Muscle layer of duodenum (tissue), 2 donors: Measurements from ENCODE around the gene COX17.

Experiments used
- H3K27ac ChIP-seq: one replicate; pipeline ENCODE4 v1.7.0; 2013; ENCODE audit warnings: mild to moderate bottlenecking, low read length
- H3K27me3 ChIP-seq: one replicate; pipeline ENCODE4 v1.7.0; 2013; ENCODE audit warnings: low read depth, mild to moderate bottlenecking, control low read depth, low read length
- H3K36me3 ChIP-seq, 2 donors: one replicate each; pipeline ENCODE4 v1.7.0; 2013; ENCODE audit warnings: low read length in 2 of 2, control low read depth in 1 of 2, mild to moderate bottlenecking in 1 of 2; ENCODE audit not compliant: insufficient read depth in 2 of 2, control insufficient read depth in 1 of 2
- H3K4me1 ChIP-seq, 2 donors: one replicate each; pipeline ENCODE4 v1.7.0; 2013; ENCODE audit warnings: low read length in 2 of 2, mild to moderate bottlenecking in 2 of 2, control low read depth in 1 of 2, moderate library complexity in 1 of 2; ENCODE audit not compliant: insufficient read depth in 2 of 2, control insufficient read depth in 1 of 2
- H3K4me3 ChIP-seq, 2 donors: one replicate each; pipeline ENCODE4 v1.7.0; 2013; ENCODE audit warnings: low read length in 2 of 2, low read depth in 1 of 2, mild to moderate bottlenecking in 1 of 2
- H3K9me3 ChIP-seq, 2 donors: one replicate each; pipeline ENCODE4 v1.7.0; 2013; ENCODE audit warnings: low read length in 2 of 2, control low read depth in 1 of 2, mild to moderate bottlenecking in 1 of 2; ENCODE audit not compliant: control insufficient read depth in 1 of 2
- donor health status: healthy.

Gene COX17

GRCh38 chr3:119676771-119677640, at the start of gene COX17:
Gene COX17, minus strand, starts transcription at chr3:119677406. Its CDS starts 96 bp downstream, at chr3:119677310.
- Histone ChIP-seq H3K9me3 (no peaks in the 10 kb centered on the region), H3K27me3 (no peaks in the 10 kb centered on the region), H3K27ac (peak within 1 kb of the TSS; percentile 94), H3K4me3 (peak within 1 kb of the TSS; percentile 70 to 88), H3K4me1 (peaks cover 8% of the 10 kb centered on the region in 2 donors), H3K36me3 (peaks cover 12 to 16% of the 10 kb centered on the region in 2 donors)

GRCh38 chr3:119726909-119727308, 49.7 kb upstream of the COX17 start:
- no peaks in the 10 kb centered on the region for H3K4me1 ChIP-seq
- H3K27ac ChIP-seq, result no peak overlapping the region
- no peaks in the 10 kb centered on the region for H3K9me3 ChIP-seq
- no peak overlapping the region for H3K4me3 ChIP-seq
- H3K27me3 ChIP-seq, result no peaks in the 10 kb centered on the region
- H3K36me3 ChIP-seq, result peaks cover 0 to 4% of the 10 kb centered on the region in 2 donors

GRCh38 chr3:119723022-119723421, 45.8 kb upstream of the COX17 start:
- no peaks in the 10 kb centered on the region for H3K4me1 ChIP-seq
- H3K9me3 ChIP-seq, result no peaks in the 10 kb centered on the region
- no peaks in the 10 kb centered on the region for H3K36me3 ChIP-seq
- H3K27me3 ChIP-seq, result no peaks in the 10 kb centered on the region
- no peak overlapping the region for H3K27ac ChIP-seq
- no peak overlapping the region for H3K4me3 ChIP-seq

GRCh38 chr3:119717520-119717919, 40.3 kb upstream of the COX17 start:
- Histone ChIP-seq H3K9me3 (no peaks in the 10 kb centered on the region), H3K36me3 (peaks cover 0 to 5% of the 10 kb centered on the region in 2 donors), H3K4me3 (no peak overlapping the region), H3K27me3 (no peaks in the 10 kb centered on the region), H3K4me1 (no peaks in the 10 kb centered on the region), H3K27ac (no peak overlapping the region)

GRCh38 chr3:119716998-119717397, 39.8 kb upstream of the COX17 start:
- no peaks in the 10 kb centered on the region for H3K9me3 ChIP-seq
- H3K27me3 ChIP-seq, result no peaks in the 10 kb centered on the region
- H3K27ac ChIP-seq, result no peak overlapping the region
- H3K4me1 ChIP-seq, result no peaks in the 10 kb centered on the region
- peaks cover 0 to 5% of the 10 kb centered on the region in 2 donors for H3K36me3 ChIP-seq
- no peak overlapping the region for H3K4me3 ChIP-seq

GRCh38 chr3:119715105-119715504, 37.9 kb upstream of the COX17 start:
- Histone ChIP-seq H3K9me3 (no peaks in the 10 kb centered on the region), H3K4me1 (no peaks in the 10 kb centered on the region), H3K36me3 (peaks cover 0 to 5% of the 10 kb centered on the region in 2 donors), H3K27me3 (no peaks in the 10 kb centered on the region), H3K27ac (no peak overlapping the region), H3K4me3 (no peak overlapping the region)

GRCh38 chr3:119703820-119704531, 26.8 kb upstream of the COX17 start:
- no peaks in the 10 kb centered on the region for H3K27me3 ChIP-seq
- no peaks in the 10 kb centered on the region for H3K9me3 ChIP-seq
- no peaks in the 10 kb centered on the region for H3K36me3 ChIP-seq
- peak overlapping the region; percentile 66 to 69 for H3K4me3 ChIP-seq
- H3K27ac ChIP-seq, result no peak overlapping the region
- peaks cover 3 to 5% of the 10 kb centered on the region in 2 donors for H3K4me1 ChIP-seq

- no peak within 1 kb of the TSS for H3K27ac ChIP-seq
Measured at GRCh38 chr3:119702530-119703527, 25.6 kb upstream of the COX17 start, which contains the start of gene CFAP91. Gene CFAP91, plus strand, starts transcription at chr3:119703022. Its CDS starts 77 bp downstream, at chr3:119703099.

GRCh38 chr3:119700920-119701734, 23.9 kb upstream of the COX17 start:
- Histone ChIP-seq H3K27ac (no peak overlapping the region), H3K27me3 (no peaks in the 10 kb centered on the region), H3K4me1 (peaks cover 3 to 5% of the 10 kb centered on the region in 2 donors), H3K9me3 (no peaks in the 10 kb centered on the region), H3K36me3 (no peaks in the 10 kb centered on the region), H3K4me3 (no peak overlapping the region)

More at GRCh38 chr3:119702530-119703527, 25.6 kb upstream of the COX17 start, which contains the start of gene CFAP91:
- H3K9me3 ChIP-seq, result no peaks in the 10 kb centered on the region
- H3K4me3 ChIP-seq, result peak within 1 kb of the TSS; percentile 66 to 69
- H3K27me3 ChIP-seq, result no peaks in the 10 kb centered on the region
- peaks cover 3 to 5% of the 10 kb centered on the region in 2 donors for H3K4me1 ChIP-seq
- H3K36me3 ChIP-seq, result no peaks in the 10 kb centered on the region

GRCh38 chr3:119700269-119700919, 23.2 kb upstream of the COX17 start:
- no peaks in the 10 kb centered on the region for H3K27me3 ChIP-seq
- no peak overlapping the region for H3K27ac ChIP-seq
- H3K4me3 ChIP-seq, result no peak overlapping the region

More at GRCh38 chr3:119700269-119700919, 23.2 kb upstream of the COX17 start:
- Histone ChIP-seq H3K4me1 (peaks cover 3 to 5% of the 10 kb centered on the region in 2 donors), H3K36me3 (no peaks in the 10 kb centered on the region), H3K9me3 (no peaks in the 10 kb centered on the region)
